GM13976 (cell line): Measurements from ENCODE around the gene FAM3D.

Experiments used
- DNase-seq: peaks from one replicate; pipeline ENCODE4 v3.0.0; 2012; ENCODE audit warnings: low spot score
- CTCF ChIP-seq: IDR thresholded peaks from 2 replicates; pipeline ENCODE4 v1.5.1; 2012; ENCODE audit warnings: borderline replicate concordance, mild to moderate bottlenecking; ENCODE audit not compliant: insufficient read depth; ENCODE audit errors: extremely low read depth, missing control alignments, control extremely low read depth
- in situ Hi-C: fragments of 300-500 bp; cut with MboI; formaldehyde crosslinking; loops from one replicate; pipeline ENCODE4 v1.12.0; 2022; ENCODE audit warnings: low sequenced_read_pairs, mixed read lengths, inconsistent platforms; ENCODE audit not compliant: unreplicated experiment

Gene FAM3D

GRCh38 chr3:58647381-58648141 is 19.0 kb downstream of the FAM3D start:
- TF ChIP-seq CTCF, result no peak
- DNase-seq, result no peak
- in situ Hi-C loops, result loop anchor here (10.0 kb wide), 1 partner anchor 397 kb away; no protein-coding TSS in a partner anchor

- in situ Hi-C loops, result loop anchor here (10.0 kb wide), 1 partner anchor 398 kb away; no protein-coding TSS in a partner anchor
- no peak for TF ChIP-seq CTCF
- no peak for DNase-seq
Measured at GRCh38 chr3:58646503-58646902, 20.1 kb downstream of the FAM3D start.

GRCh38 chr3:58645726-58646125 is 20.8 kb downstream of the FAM3D start:
- TF ChIP-seq CTCF, result no peak
- in situ Hi-C loops, result loop anchor here (10.0 kb wide), 1 partner anchor 399 kb away; no protein-coding TSS in a partner anchor
- no peak for DNase-seq

GRCh38 chr3:58642846-58643245 is 23.7 kb downstream of the FAM3D start:
- no peak for DNase-seq
- TF ChIP-seq CTCF, result no peak
- in situ Hi-C loops, result loop anchor here (10.0 kb wide), 1 partner anchor 402 kb away; no protein-coding TSS in a partner anchor

- in situ Hi-C loops, result loop anchor here (10.0 kb wide), 1 partner anchor 404 kb away; no protein-coding TSS in a partner anchor
- peak; percentile 87 for DNase-seq
Measured at GRCh38 chr3:58640700-58641372, 25.7 kb downstream of the FAM3D start.

GRCh38 chr3:58639842-58640241 is 26.7 kb downstream of the FAM3D start:
- no peak for TF ChIP-seq CTCF
- no peak for DNase-seq
- in situ Hi-C loops, result loop anchor here (10.0 kb wide), 1 partner anchor 405 kb away; no protein-coding TSS in a partner anchor

More at GRCh38 chr3:58640700-58641372, 25.7 kb downstream of the FAM3D start:
- peak; percentile 89 for TF ChIP-seq CTCF
